Gastrocnemius medialis (tissue), 4 donors: Measurements from ENCODE around the gene DMRT3. TPM values are rescaled to one million over a fixed set of nuclear protein-coding genes. Genes with fewer than 3 reads are reported as not detected.
"Not testable (repeated sequence)": the region's sequence is repeated elsewhere in the genome, so short reads cannot be mapped to it uniquely, and the experiment has no call there.

ENCODE experiments used
- ATAC-seq, 2 donors: fragments of 150-250 bp; one replicate each; pipeline ENCODE4 v1.9.1; 2016
- DNase-seq, 2 donors: peaks; one replicate each; pipeline ENCODE4 v3.0.0-alpha.2; 2019
- H3K27ac ChIP-seq, 4 donors: fragments of 200-600 bp; sonication (generic); 1 replicate in 1 of 4; 2 replicates in 3 of 4; pipeline ENCODE4 v1.5.1; 2016 to 2018; ENCODE audit warnings: mild to moderate bottlenecking in 2 of 4, moderate library complexity in 1 of 4
- H3K27me3 ChIP-seq, 3 donors: fragments of 200-600 bp; sonication (generic) in 2 of 3; 1 replicate in 1 of 3; 2 replicates in 2 of 3; pipeline versions ENCODE4 v1.5.1 to v1.6.0; 2016 to 2019; ENCODE audit warnings: mild to moderate bottlenecking in 1 of 3, moderate library complexity in 1 of 3
- H3K36me3 ChIP-seq, 2 donors: fragments of 200-600 bp; sonication (generic) in 1 of 2; one replicate each; pipeline ENCODE4 v1.5.1; 2017 to 2018
- H3K4me1 ChIP-seq, 2 donors: fragments of 200-600 bp; sonication (generic) in 1 of 2; one replicate each; pipeline ENCODE4 v1.5.1; 2016 to 2017; ENCODE audit warnings: mild to moderate bottlenecking in 2 of 2
- H3K4me3 ChIP-seq, 4 donors: fragments of 200-600 bp; sonication (generic) in 3 of 4; 1 replicate in 1 of 4; 2 replicates in 3 of 4; pipeline ENCODE4 v1.5.1; 2016 to 2019; ENCODE audit warnings: mild to moderate bottlenecking in 2 of 4
- H3K9me3 ChIP-seq, 3 donors: fragments of 200-600 bp; sonication (generic) in 2 of 3; 1 replicate in 1 of 3; 2 replicates in 2 of 3; pipeline ENCODE4 v1.5.1; 2016 to 2019
- CTCF ChIP-seq, 5 experiments: fragments of 450-650 bp in 3 of 5; fragments of 200-600 bp in 2 of 5; sonication (generic) in 2 of 5; IDR thresholded peaks in 4 of 5; conservative IDR thresholded peaks in 1 of 5; 1 replicate in 4 of 5; 2 replicates in 1 of 5; pipeline ENCODE4 v1.5.1; 2016 to 2019; ENCODE audit warnings: antibody characterized with exemption in 5 of 5, mild to moderate bottlenecking in 3 of 5, moderate library complexity in 3 of 5
- POLR2A ChIP-seq, 2 donors: fragments of 450-650 bp; IDR thresholded peaks; one replicate each; pipeline ENCODE4 v1.6.1; 2017; ENCODE audit warnings: antibody characterized with exemption in 2 of 2, mild to moderate bottlenecking in 2 of 2, moderate library complexity in 2 of 2
- in situ Hi-C, 4 donors: fragments of 200-750 bp; cut with MboI; loops; one replicate each; pipeline versions ENCODE4 v1.15.0 to v1.8.0; 2017; ENCODE audit warnings: low sequenced_read_pairs in 4 of 4
- intact Hi-C: fragments of 100-400 bp; cut with DNase I; formaldehyde crosslinking; loops from one replicate; pipeline ENCODE4 v1.15.1; 2023; ENCODE audit warnings: low total_unique reads
- total RNA-seq, 4 donors: library from RNA; depleted of rRNA; stranded (reverse); fragments of >200 nt; gene quantifications; one replicate each; pipeline versions ENCODE4 v1.1.0 to v1.2.3, GENCODE V29; 2016

The DMRT3 gene
- total RNA-seq, 4 donors from 2014 or later, result 0.24 to 0.36 (median 0.31) TPM

DNA sequence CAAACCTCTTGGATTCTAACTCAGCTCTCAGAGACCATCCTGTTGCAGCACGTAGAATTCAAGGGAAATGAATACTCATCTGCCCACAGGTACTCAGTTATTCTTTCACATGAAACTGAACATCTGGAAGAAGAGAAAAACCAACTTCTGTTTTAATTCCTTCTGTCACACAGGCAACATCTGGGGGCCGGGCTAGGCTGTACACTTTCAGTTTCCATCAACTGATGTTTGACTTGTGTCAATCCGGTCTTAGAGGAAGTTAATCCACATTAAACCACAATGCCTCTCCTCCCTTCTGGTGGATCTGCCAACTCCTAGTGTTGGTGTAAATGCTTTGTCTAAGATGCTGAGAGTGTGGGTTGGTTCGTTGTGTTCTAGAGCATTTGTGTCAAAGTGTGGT lies 17.6 kb downstream of the DMRT3 start:
- Histone ChIP-seq H3K36me3 (no peaks in the 10 kb centered on the region), H3K27me3 (peaks cover 0 to 5% (median 0%) of the 10 kb centered on the region in 3 donors), H3K27ac (no peak overlapping the region), H3K9me3 (no peaks in the 10 kb centered on the region), H3K4me3 (no peak overlapping the region), H3K4me1 (peaks cover 0 to under 1% of the 10 kb centered on the region in 2 donors)
- intact Hi-C loops, result no loop called here
- TF ChIP-seq POLR2A (IDR thresholded peaks at IDR 0.05) (no peak), CTCF (IDR thresholded peaks at IDR 0.05 in 4 of 5, conservative IDR thresholded peaks at IDR 0.05 in 1 of 5) (no peak)
- in situ Hi-C loops, result no loop called here
- ATAC-seq, result no peak
- no peak for DNase-seq

DNA sequence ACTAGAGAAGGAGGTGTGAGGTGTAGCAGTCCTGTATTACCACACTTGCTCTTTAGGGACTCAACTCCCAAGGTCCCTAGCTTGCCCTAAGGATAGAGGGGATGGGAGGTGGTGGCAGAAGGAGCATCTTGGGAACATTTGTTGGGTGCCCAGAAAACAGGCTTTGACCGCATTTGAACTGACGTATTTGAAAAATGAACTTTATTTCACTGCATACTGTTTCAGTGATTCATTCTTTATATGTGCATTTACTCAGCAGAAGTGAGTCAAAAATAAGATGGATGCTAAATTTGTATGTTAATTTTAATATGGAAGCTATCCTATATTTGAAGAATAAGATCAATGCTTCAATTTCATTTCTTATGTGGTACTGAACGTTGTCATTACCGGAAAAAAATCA lies 18.7 kb downstream of the DMRT3 start:
- ATAC-seq (no peak), DNase-seq (no peak)
- in situ Hi-C loops, result no loop called here
- no peak for TF ChIP-seq CTCF (IDR thresholded peaks at IDR 0.05 in 4 of 5, conservative IDR thresholded peaks at IDR 0.05 in 1 of 5)
- no peak for TF ChIP-seq POLR2A (IDR thresholded peaks at IDR 0.05)
- Histone ChIP-seq H3K4me3 (no peak overlapping the region), H3K27me3 (peaks cover 0 to 5% (median 0%) of the 10 kb centered on the region in 3 donors), H3K4me1 (peaks cover 0 to 3% of the 10 kb centered on the region in 2 donors), H3K27ac (peak overlapping the region in 2 of 4 donors; percentile 43 to 58), H3K36me3 (no peaks in the 10 kb centered on the region), H3K9me3 (no peaks in the 10 kb centered on the region)
- intact Hi-C loops, result no loop called here

DNA sequence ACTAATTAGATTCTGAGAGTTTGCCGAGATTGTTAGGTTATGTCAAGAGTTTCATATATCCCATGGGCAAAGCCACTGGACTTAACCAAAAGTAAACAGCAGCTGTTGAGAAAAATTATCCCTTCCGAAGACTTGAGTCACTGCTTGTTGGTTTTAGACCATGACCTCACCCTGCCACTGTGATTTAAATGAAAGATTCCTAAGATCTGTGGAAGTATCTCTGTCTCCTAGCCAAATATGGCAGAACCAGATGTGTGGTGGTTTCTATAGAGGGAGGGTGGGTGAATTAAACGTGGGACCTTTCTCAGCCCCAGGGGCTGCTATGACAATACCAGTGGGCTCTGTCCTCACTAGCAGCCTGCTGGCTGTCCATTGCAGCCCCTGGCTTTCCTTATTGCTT lies 19.3 kb downstream of the DMRT3 start:
- intact Hi-C loops (no loop called here), in situ Hi-C loops (no loop called here)
- Histone ChIP-seq H3K36me3 (no peaks in the 10 kb centered on the region), H3K4me1 (peaks cover 0 to 3% of the 10 kb centered on the region in 2 donors), H3K4me3 (no peak overlapping the region), H3K27me3 (peaks cover 0 to 5% (median 0%) of the 10 kb centered on the region in 3 donors), H3K9me3 (no peaks in the 10 kb centered on the region), H3K27ac (peak overlapping the region in 2 of 4 donors; percentile 43 to 58)
- TF ChIP-seq CTCF (IDR thresholded peaks at IDR 0.05 in 4 of 5, conservative IDR thresholded peaks at IDR 0.05 in 1 of 5) (no peak), POLR2A (IDR thresholded peaks at IDR 0.05) (no peak)
- DNase-seq (no peak), ATAC-seq (peak in 1 of 2 donors; percentile 56)

- DNase-seq, intact Hi-C loops, in situ Hi-C loops, H3K36me3 ChIP-seq, H3K9me3 ChIP-seq, ATAC-seq, H3K4me1 ChIP-seq, H3K27ac ChIP-seq, H3K4me3 ChIP-seq, H3K27me3 ChIP-seq: not testable (repeated sequence)
- TF ChIP-seq CTCF (IDR thresholded peaks at IDR 0.05 in 4 of 5, conservative IDR thresholded peaks at IDR 0.05 in 1 of 5), result peak in 1 of 5 experiments; percentile 47
Measured at GRCh38 chr9:998299-999110, 22.1 kb downstream of the DMRT3 start.
